SK-N-SH (cell line): ENCODE data around the gene SULT1A1. TPM values are rescaled to one million over a fixed set of nuclear protein-coding genes. Genes with fewer than 3 reads are reported as not detected.

Source experiments
- CTCF ChIA-PET: fragments of 300-600, 350-600 bp; formaldehyde crosslinking; extraction: SDS; loops from one replicate; lab custom pipeline; 2021; lab: Yijun Ruan, JAX
- POLR2A ChIA-PET: fragments of 350-600 bp; sonication (Branson Sonifier 250); formaldehyde crosslinking; extraction: SDS; loops from one replicate; lab custom pipeline; 2020; ENCODE audit warnings: antibody characterized with exemption, inconsistent platforms; lab: Yijun Ruan, JAX
- DNase-seq: peaks from one replicate; pipeline ENCODE4 v3.0.0; 2012
- H2AFZ ChIP-seq: fragments of 200-600 bp; sonication (generic); 2 replicates; pipeline ENCODE4 v1.8.1; 2016; ENCODE audit warnings: antibody characterized with exemption, mild to moderate bottlenecking, low read depth
- H3F3A ChIP-seq: fragments of 200-600 bp; sonication (generic); replicated peaks from 2 replicates; pipeline ENCODE3; 2016; ENCODE audit warnings: antibody characterized with exemption, mild to moderate bottlenecking; ENCODE audit not compliant: insufficient read depth
- H3K27ac ChIP-seq, 2 experiments: fragments of 200-500 bp in 1 of 2; fragments of 200-600 bp in 1 of 2; sonication (Bioruptor generic) in 1 of 2; sonication (generic), shearing (Covaris generic) in 1 of 2; 2 replicates each; pipeline versions ENCODE4 v1.5.1 to v1.6.1; 2014 to 2016; ENCODE audit warnings: low read depth in 2 of 2, inconsistent platforms in 1 of 2, low read length in 1 of 2, mild to moderate bottlenecking in 1 of 2, mixed read lengths in 1 of 2
- H3K27me3 ChIP-seq: fragments of 200-600 bp; sonication (generic), shearing (Covaris generic); 2 replicates; pipeline ENCODE4 v1.6.1; 2016; ENCODE audit warnings: mixed run types; ENCODE audit not compliant: insufficient read depth
- H3K36me3 ChIP-seq, 2 experiments: fragments of 200-500 bp in 1 of 2; fragments of 200-600 bp in 1 of 2; sonication (Bioruptor generic) in 1 of 2; sonication (generic) in 1 of 2; replicated peaks in 1 of 2; 2 replicates each; pipeline versions ENCODE3 to v1.5.1; 2014 to 2016; ENCODE audit warnings: low read length in 1 of 2, mild to moderate bottlenecking in 1 of 2; ENCODE audit not compliant: insufficient read depth in 2 of 2, control insufficient read depth in 1 of 2
- H3K4me1 ChIP-seq, 2 experiments: fragments of 200-500 bp in 1 of 2; fragments of 200-600 bp in 1 of 2; sonication (Bioruptor generic) in 1 of 2; sonication (generic), shearing (Covaris generic) in 1 of 2; 2 replicates each; pipeline versions ENCODE4 v1.5.1 to v1.6.1; 2014 to 2016; ENCODE audit warnings: low read depth in 1 of 2, low read length in 1 of 2, mixed run types in 1 of 2; ENCODE audit not compliant: insufficient read depth in 2 of 2, control insufficient read depth in 1 of 2
- H3K4me2 ChIP-seq: fragments of 200-600 bp; sonication (generic), shearing (Covaris generic); 2 replicates; pipeline ENCODE4 v1.6.1; 2017; ENCODE audit warnings: mixed run types
- H3K4me3 ChIP-seq, 2 experiments: fragments of 200-500 bp in 1 of 2; fragments of 200-600 bp in 1 of 2; sonication (Bioruptor generic) in 1 of 2; sonication (generic), shearing (Covaris generic) in 1 of 2; 2 replicates each; pipeline versions ENCODE4 v1.5.1 to v1.8.1; 2014 to 2016; ENCODE audit warnings: low read depth in 2 of 2, inconsistent platforms in 1 of 2, low read length in 1 of 2, mild to moderate bottlenecking in 1 of 2, mixed read lengths in 1 of 2, moderate library complexity in 1 of 2
- H3K79me2 ChIP-seq: fragments of 200-600 bp; sonication (generic); 2 replicates; pipeline ENCODE4 v1.8.1; 2017; ENCODE audit warnings: mild to moderate bottlenecking; ENCODE audit not compliant: insufficient read depth
- H3K9ac ChIP-seq: fragments of 200-600 bp; sonication (generic); 2 replicates; pipeline ENCODE4 v1.6.1; 2017; ENCODE audit warnings: mixed run types
- H3K9me2 ChIP-seq: fragments of 200-600 bp; sonication (generic); 2 replicates; pipeline ENCODE4 v1.6.1; 2017; ENCODE audit warnings: mixed run types
- H3K9me3 ChIP-seq: fragments of 200-600 bp; sonication (generic); 2 replicates; pipeline ENCODE4 v1.6.1; 2017; ENCODE audit warnings: mixed run types, mild to moderate bottlenecking, moderate library complexity
- H4K20me1 ChIP-seq: fragments of 200-600 bp; sonication (generic); 2 replicates; pipeline ENCODE4 v1.6.1; 2017; ENCODE audit warnings: mild to moderate bottlenecking, mixed run types; ENCODE audit not compliant: insufficient read depth
- CHD2 ChIP-seq: fragments of 150-350 bp; IDR thresholded peaks from 2 replicates; pipeline ENCODE4 v1.6.1; 2018; ENCODE audit warnings: low read length; ENCODE audit not compliant: partially characterized antibody
- CTCF ChIP-seq: fragments of 200-600 bp; sonication (generic); IDR thresholded peaks from 2 replicates; pipeline ENCODE4 v1.6.1; 2017; ENCODE audit warnings: antibody characterized with exemption, mild to moderate bottlenecking, moderate library complexity
- ELF1 ChIP-seq: IDR thresholded peaks from 2 replicates; pipeline ENCODE4 v1.4.0; 2012
- EZH2phosphoT487 ChIP-seq: fragments of 200-600 bp; sonication (generic); IDR thresholded peaks from 2 replicates; pipeline ENCODE4 v1.6.1; 2017; ENCODE audit warnings: low read depth, mixed run types, mild to moderate bottlenecking, antibody characterized with exemption, moderate library complexity, borderline replicate concordance
- FOSL2 ChIP-seq: IDR thresholded peaks from 2 replicates; pipeline ENCODE4 v1.4.0; 2012; ENCODE audit warnings: low read depth, mild to moderate bottlenecking, moderate library complexity, borderline replicate concordance
- FOXJ3 ChIP-seq: sonication (generic); formaldehyde crosslinking; IDR thresholded peaks from 2 replicates; pipeline ENCODE4 v1.5.1; 2020; ENCODE audit warnings: mild to moderate bottlenecking, missing genetic modification reagents
- GATA2 ChIP-seq: sonication (generic); formaldehyde crosslinking; IDR thresholded peaks from 2 replicates; pipeline ENCODE4 v1.5.0; 2020; ENCODE audit warnings: mild to moderate bottlenecking, missing genetic modification reagents
- IRF3 ChIP-seq: fragments of 150-350 bp; IDR thresholded peaks from 2 replicates; pipeline ENCODE4 v1.6.1; 2016; ENCODE audit warnings: mild to moderate bottlenecking, low read depth, low read length
- JUND ChIP-seq: IDR thresholded peaks from 2 replicates; pipeline ENCODE4 v1.4.0; 2012
- PBX3 ChIP-seq: IDR thresholded peaks from 2 replicates; pipeline ENCODE4; 2012
- POLR2AphosphoS5 ChIP-seq: IDR thresholded peaks from 2 replicates; pipeline ENCODE4 v1.6.1; 2012; ENCODE audit warnings: low read depth, low read length
- RCOR1 ChIP-seq: fragments of 150-350 bp; IDR thresholded peaks from 2 replicates; pipeline ENCODE4 v1.6.1; 2017; ENCODE audit warnings: antibody characterized with exemption, low read length
- RXRA ChIP-seq: IDR thresholded peaks from 2 replicates; pipeline ENCODE4 v1.4.0; 2012; ENCODE audit warnings: low read depth, mild to moderate bottlenecking, borderline replicate concordance
- SMC3 ChIP-seq: IDR thresholded peaks from 2 replicates; pipeline ENCODE4 v1.6.1; 2012; ENCODE audit warnings: low read depth, low read length, improper control_type of control experiment
- TCF12 ChIP-seq: IDR thresholded peaks from 2 replicates; pipeline ENCODE4 v1.4.0; 2012
- YY1 ChIP-seq: IDR thresholded peaks from 2 replicates; pipeline ENCODE4 v1.4.0; 2012; ENCODE audit warnings: low read depth, mild to moderate bottlenecking
- WGBS: methylation state at CpG from one replicate; pipeline ENCODE4 v1.1.6; 2017; ENCODE audit warnings: low lambda C conversion rate; 5-methylcytosine and 5-hydroxymethylcytosine counted together
- polyA plus RNA-seq, 3 experiments: library from polyadenylated mRNA; depleted of rRNA; stranded (reverse); fragments of >200 nt; gene quantifications; 2 replicates each; pipeline ENCODE4 v1.2.3, GENCODE V29; 2012

The SULT1A1 gene
- polyA plus RNA-seq, 1 of the 3 experiments (the other 2 are of a cell fraction): 0.13 TPM

- POLR2A ChIA-PET: no interaction called here
- Histone ChIP-seq H3K4me3 (no peak overlapping the region), H3F3A (no peaks in the 10 kb centered on the region), H3K27me3 (no peaks in the 10 kb centered on the region), H3K36me3 (no peaks in the 10 kb centered on the region), H3K9ac (no peak overlapping the region), H3K4me2 (no peak overlapping the region), H2AFZ (no peak overlapping the region), H3K4me1 (peaks cover 0 to 8% of the 10 kb centered on the region in 2 experiments; a peak in 1 of 4 replicates), H4K20me1 (no peaks in the 10 kb centered on the region), H3K9me3 (no peaks in the 10 kb centered on the region), H3K9me2 (no peaks in the 10 kb centered on the region), H3K79me2 (0 out of 2 replicates have a peak, but pooled peaks cover 2% of the 10 kb centered on the region), H3K27ac (no peak overlapping the region)
- DNase-seq: no peak
- CTCF ChIA-PET: interaction anchor here (1.1 to 1.4 kb wide), 2 partner anchors 13 to 295 kb away, joined by 3 read pairs; no protein-coding TSS in a partner anchor
- 93% methylated on average over 15 of the region's 15 CpGs for WGBS
- TF ChIP-seq SMC3: no peak
- TF ChIP-seq RCOR1: no peak
- TF ChIP-seq FOSL2: no peak
- no peak for TF ChIP-seq RXRA
- no peak for TF ChIP-seq ELF1
- TF ChIP-seq JUND: no peak
Measured at GRCh38 chr16:28572696-28573510, 36.9 kb downstream of the SULT1A1 start.

- ChIA-PET CTCF (interaction anchor here (1.0 kb wide), 1 partner anchor 15 kb away, joined by 3 read pairs; no protein-coding TSS in a partner anchor), POLR2A (no interaction called here)
- no peaks in the 10 kb centered on the region for H3K9me3 ChIP-seq
- H3K9ac ChIP-seq: no peak overlapping the region
- H2AFZ ChIP-seq: no peak overlapping the region
- H3K4me2 ChIP-seq: no peak overlapping the region
- H3K4me1 ChIP-seq: peaks cover 0 to 8% of the 10 kb centered on the region in 2 experiments; a peak in 1 of 4 replicates
- no peaks in the 10 kb centered on the region for H3F3A ChIP-seq
- H3K36me3 ChIP-seq: peaks cover 0 to 6% of the 10 kb centered on the region in 2 experiments
- no peaks in the 10 kb centered on the region for H3K27me3 ChIP-seq
- H3K27ac ChIP-seq: no peak overlapping the region
- TF ChIP-seq CTCF (no peak), FOXJ3 (no peak), PBX3 (no peak), TCF12 (no peak), JUND (no peak), ELF1 (no peak), SMC3 (no peak), EZH2phosphoT487 (no peak), IRF3 (no peak), RXRA (no peak), POLR2AphosphoS5 (no peak), FOSL2 (no peak), CHD2 (no peak), GATA2 (no peak), YY1 (no peak)
- no peak overlapping the region for H3K4me3 ChIP-seq
- no peak for DNase-seq
- WGBS: 97% methylated on average over 4 of the region's 4 CpGs
- no peaks in the 10 kb centered on the region for H4K20me1 ChIP-seq
- no peaks in the 10 kb centered on the region for H3K9me2 ChIP-seq
- 0 out of 2 replicates have a peak, but pooled peaks cover 11% of the 10 kb centered on the region for H3K79me2 ChIP-seq
Measured at GRCh38 chr16:28569968-28570752, 39.7 kb downstream of the SULT1A1 start.
